Measurements from ENCODE around the gene DUOX1. TPM values are rescaled to one million over a fixed set of nuclear protein-coding genes. Genes with fewer than 3 reads are reported as not detected.

DUOX1 gene
- polyA plus RNA-seq, 1 donor from 2014 or later = 1.4 TPM

DNA sequence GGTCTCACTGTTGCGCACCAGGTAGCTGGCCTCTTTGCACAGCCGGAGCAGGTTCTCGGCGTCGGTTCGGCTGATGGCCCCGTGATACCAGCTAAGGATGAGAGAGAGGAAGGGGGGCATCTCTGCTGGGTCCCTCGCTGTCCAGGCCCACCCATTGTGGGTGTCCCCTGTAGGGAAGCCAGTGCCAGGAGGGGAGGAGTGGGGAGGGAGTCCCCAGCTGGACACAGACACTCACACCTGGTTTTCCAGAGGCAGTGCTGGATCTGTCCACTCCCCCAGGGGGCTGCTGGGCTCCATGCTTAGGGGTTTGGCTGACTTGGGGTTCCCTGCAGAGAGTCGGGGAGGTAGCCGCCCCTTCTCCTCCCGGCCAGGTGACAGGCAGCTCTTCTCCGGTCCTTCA is 42.1 kb downstream of the DUOX1 start:
- H3K27me3 Mint-ChIP-seq = no peaks in the 10 kb centered on the region
- no peak overlapping the region for H3K27ac Mint-ChIP-seq
- no peaks in the 10 kb centered on the region for H3K36me3 Mint-ChIP-seq
- peaks cover 7 to 11% (median 10%) of the 10 kb centered on the region in 3 donors for H3K4me1 Mint-ChIP-seq
- H3K4me3 Mint-ChIP-seq = no peak overlapping the region
- no peaks in the 10 kb centered on the region for H3K9me3 Mint-ChIP-seq

DNA sequence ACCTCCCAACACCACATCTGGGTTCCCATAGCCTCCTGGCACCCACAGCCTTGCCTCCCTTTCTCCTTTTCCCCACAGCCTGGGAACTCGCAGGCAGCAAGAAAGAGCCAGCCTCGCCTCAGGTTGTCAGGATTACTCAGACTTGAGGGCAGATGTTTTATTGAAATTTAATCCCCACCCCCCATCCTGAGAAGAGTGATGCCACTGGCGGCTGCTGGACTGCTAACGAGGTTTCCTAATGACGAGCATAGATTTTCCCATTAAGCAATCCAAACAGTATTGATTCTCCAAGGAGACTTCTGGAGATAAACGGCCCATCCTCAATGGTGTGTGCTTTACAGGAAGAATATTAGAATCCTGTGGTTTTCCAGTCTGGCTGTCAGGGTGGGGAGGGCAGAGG is 44.3 kb downstream of the DUOX1 start:
- H3K9me3 Mint-ChIP-seq = no peaks in the 10 kb centered on the region
- H3K4me1 Mint-ChIP-seq = peaks cover 5 to 11% (median 9%) of the 10 kb centered on the region in 3 donors
- no peak overlapping the region for H3K4me3 Mint-ChIP-seq

DNA sequence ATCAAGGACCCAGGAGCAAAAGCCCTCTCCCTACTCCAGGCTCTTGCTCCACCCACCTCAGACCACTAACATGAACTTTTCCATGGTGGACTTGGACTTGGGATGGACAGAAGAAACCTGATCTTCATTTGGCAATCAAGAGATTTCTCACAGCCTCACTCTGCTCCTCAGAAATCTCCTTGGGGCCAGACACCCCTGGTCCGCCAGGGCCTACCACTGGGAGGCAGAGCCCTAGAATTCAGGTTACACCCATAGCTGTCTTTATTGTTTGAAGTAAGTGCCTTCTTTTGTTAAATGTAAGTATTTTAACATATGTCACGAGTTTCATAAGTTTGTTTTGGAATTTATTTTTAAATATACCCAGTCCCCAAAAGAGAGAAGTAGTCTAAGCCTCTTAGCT is 44.8 kb downstream of the DUOX1 start:
- no peak overlapping the region for H3K4me3 Mint-ChIP-seq
- peaks cover 3 to 9% (median 7%) of the 10 kb centered on the region in 3 donors for H3K4me1 Mint-ChIP-seq
- H3K36me3 Mint-ChIP-seq = peaks cover 5% of the 10 kb centered on the region
- no peaks in the 10 kb centered on the region for H3K27me3 Mint-ChIP-seq
- H3K9me3 Mint-ChIP-seq = no peaks in the 10 kb centered on the region
- H3K27ac Mint-ChIP-seq = no peak overlapping the region

More for the DNA sequence above, 44.3 kb downstream of the DUOX1 start:
- H3K27me3 Mint-ChIP-seq = no peaks in the 10 kb centered on the region
- H3K27ac Mint-ChIP-seq = no peak overlapping the region
- peaks cover 5% of the 10 kb centered on the region for H3K36me3 Mint-ChIP-seq

DNA sequence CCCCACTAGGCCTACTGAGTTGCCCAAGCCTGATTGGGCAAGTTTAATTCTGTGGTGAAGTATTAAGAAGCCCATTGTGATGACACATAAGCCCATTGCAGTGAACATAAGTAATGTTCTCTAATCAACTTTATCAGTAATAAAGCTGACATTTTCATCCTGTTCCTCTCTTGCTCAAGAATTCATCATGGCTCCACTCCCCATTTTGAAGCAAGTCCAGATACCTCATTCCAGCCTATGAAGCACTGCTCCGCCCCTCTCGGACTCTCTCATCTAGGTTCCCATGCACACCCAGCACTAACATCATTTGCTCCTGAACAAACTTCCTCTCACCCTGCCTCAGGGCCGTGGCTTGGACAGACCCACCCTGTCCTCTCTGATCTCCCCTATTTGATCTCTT is 47.5 kb downstream of the DUOX1 start:
- peaks cover 0 to 1% (median 0%) of the 10 kb centered on the region in 3 donors for H3K9me3 Mint-ChIP-seq
- H3K4me1 Mint-ChIP-seq = peaks cover 0 to 4% (median 0%) of the 10 kb centered on the region in 3 donors
- H3K4me3 Mint-ChIP-seq = no peak overlapping the region
- H3K27ac Mint-ChIP-seq = no peak overlapping the region
- peaks cover 5% of the 10 kb centered on the region for H3K36me3 Mint-ChIP-seq
- H3K27me3 Mint-ChIP-seq = no peaks in the 10 kb centered on the region

DNA sequence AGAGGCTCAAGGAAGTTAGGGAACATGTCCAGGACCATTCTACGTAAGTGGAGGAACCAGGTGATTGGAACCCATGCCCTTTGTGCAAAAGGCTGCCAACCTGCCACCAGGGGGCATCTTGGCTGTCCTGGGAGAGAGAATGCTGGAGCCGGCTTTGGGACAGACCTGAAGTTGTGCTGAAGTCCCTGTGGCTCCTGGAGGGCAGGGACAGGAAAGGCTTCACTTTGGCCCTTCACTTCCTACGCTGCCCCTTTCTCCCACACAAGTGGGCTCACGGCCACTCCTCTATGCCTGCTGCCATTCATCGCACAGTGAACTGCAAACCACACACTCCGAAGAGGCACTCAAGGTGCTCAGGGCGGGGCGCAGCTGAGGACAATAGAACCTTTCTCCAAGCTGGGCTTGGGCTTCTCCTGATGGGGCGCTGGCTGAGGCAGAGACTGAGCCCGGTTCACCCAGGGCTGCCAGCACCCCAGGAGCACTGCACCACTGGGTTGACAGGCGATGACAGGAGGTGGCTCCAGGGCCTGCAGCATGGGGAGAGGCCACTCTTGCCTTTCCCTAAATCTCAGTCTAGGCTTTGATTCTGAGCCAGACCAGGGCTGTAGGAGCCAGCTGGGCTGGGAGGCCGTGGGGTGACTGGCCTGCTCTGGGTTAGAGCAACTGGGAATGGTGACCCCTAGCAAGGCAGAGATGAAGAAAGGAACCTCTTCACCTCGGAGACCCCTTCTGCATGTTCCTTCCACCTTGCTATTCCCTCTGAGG is 49.6 kb downstream of the DUOX1 start:
- Mint-ChIP-seq H3K4me1 (peaks cover 0 to 2% (median 0%) of the 10 kb centered on the region in 3 donors), H3K9me3 (peaks cover 0 to 1% (median 0%) of the 10 kb centered on the region in 3 donors), H3K27me3 (no peaks in the 10 kb centered on the region), H3K4me3 (no peak overlapping the region), H3K27ac (no peak overlapping the region), H3K36me3 (peaks cover 5% of the 10 kb centered on the region)

DNA sequence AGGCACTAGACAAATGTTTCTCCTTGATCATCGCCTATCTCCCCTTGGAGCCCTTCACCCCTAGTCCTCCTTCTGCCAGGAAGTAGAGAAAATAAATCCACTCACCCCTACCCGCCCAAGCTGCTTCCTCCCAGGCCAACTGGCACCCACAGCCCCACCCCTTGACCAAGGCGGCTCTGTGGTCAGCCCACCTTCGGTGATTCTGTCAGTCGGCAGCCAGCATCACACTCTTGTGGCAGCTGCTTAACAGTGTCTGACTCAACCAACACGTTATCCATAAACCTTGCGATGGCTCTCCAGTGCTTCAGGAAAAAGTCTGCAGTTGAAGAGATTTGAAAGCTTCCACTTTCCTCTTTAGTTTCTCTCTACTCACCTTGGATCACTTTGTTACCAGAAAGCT is 50.4 kb downstream of the DUOX1 start:
- Mint-ChIP-seq H3K27me3 (no peaks in the 10 kb centered on the region), H3K9me3 (peaks cover 0 to 1% (median 0%) of the 10 kb centered on the region in 3 donors), H3K4me1 (peaks cover 0 to 2% (median 0%) of the 10 kb centered on the region in 3 donors), H3K36me3 (peaks cover 5% of the 10 kb centered on the region), H3K4me3 (no peak overlapping the region), H3K27ac (no peak overlapping the region)

DNA sequence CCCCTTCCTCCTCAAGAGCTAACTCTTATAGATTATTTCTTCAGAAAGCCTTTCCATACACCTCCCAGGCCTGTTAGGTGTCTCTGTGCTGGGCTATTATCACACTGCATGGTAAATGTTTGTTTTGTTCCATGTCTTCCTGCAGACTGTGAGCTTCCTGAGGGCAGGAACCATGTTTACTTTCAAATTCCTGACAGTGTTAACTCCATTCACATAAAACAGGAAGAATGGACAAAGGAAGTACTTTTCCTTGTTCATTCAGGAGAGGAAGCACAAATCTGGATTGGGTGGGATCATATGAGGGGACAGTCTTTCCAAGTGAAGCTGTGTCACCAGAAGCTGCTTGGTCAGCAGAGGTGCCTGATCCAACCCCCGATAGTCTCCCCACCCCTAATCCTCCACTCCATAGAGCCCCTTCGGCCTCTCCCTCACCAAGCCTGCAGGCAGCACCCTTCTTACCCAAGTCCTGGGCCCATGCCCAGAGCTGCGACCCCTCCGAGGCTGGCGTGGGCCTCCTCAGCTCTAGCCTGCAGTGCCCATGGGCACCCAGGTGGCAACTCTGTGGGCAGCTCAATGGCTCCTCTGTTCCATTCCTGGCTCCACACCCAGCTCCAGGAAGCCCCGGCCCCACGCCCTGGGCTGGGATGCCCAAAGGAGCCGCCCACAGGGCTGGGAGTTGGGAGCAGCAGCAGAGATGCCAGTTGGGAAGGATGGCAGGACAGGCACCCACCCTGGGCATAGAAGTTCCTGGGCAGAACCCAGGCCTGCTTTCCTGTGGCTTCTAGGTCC is 51.0 kb downstream of the DUOX1 start:
- Mint-ChIP-seq H3K36me3 (peaks cover 5% of the 10 kb centered on the region), H3K4me3 (no peak overlapping the region), H3K9me3 (peaks cover 0 to 1% (median 0%) of the 10 kb centered on the region in 3 donors), H3K27me3 (no peaks in the 10 kb centered on the region), H3K4me1 (peaks cover 0 to 2% (median 0%) of the 10 kb centered on the region in 3 donors), H3K27ac (no peak overlapping the region)

DNA sequence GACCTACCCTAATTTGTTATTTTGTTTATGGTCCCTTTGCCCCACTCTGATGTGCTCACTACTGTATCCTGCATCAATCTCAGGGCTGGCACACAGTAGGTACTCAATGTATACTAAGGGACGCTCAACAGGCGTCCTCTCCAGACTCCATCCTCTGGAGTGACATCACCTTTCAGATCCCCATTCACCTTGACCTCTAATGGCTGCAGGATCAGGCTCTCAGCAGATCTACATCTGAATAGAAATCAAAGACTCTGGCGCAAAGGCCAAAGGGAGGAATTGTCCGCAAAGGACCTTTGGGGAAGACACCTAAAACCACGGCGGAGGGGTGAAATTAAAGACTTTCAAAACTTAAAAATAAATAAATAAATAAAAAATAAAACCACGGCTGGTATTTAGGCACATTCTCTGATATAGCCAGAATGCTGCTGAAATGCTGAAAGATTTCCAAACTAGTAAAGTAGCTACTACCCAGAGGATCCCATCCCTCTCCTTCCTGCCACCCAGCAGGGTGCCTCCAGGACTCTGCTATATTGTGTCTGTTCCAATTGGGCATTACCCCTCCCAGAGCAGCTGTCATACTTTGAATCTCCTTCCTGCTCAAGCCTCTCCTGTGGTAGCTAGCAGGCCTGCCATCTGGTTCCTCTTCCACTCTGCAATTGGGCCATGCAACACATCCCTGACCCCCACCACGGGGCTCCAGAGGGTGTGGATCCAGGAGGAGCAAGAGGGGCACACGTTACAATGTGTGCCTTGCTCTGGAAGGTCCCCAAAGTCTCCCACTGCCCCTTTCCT is 51.9 kb downstream of the DUOX1 start:
- no peak overlapping the region for H3K4me3 Mint-ChIP-seq
- peak overlapping the region in 1 of 3 donors; percentile 24 for H3K27ac Mint-ChIP-seq
- peaks cover 5% of the 10 kb centered on the region for H3K36me3 Mint-ChIP-seq
- H3K27me3 Mint-ChIP-seq = no peaks in the 10 kb centered on the region
- peaks cover 0 to 2% (median 0%) of the 10 kb centered on the region in 3 donors for H3K4me1 Mint-ChIP-seq
- H3K9me3 Mint-ChIP-seq = peaks cover 0 to 1% (median 0%) of the 10 kb centered on the region in 3 donors

DNA sequence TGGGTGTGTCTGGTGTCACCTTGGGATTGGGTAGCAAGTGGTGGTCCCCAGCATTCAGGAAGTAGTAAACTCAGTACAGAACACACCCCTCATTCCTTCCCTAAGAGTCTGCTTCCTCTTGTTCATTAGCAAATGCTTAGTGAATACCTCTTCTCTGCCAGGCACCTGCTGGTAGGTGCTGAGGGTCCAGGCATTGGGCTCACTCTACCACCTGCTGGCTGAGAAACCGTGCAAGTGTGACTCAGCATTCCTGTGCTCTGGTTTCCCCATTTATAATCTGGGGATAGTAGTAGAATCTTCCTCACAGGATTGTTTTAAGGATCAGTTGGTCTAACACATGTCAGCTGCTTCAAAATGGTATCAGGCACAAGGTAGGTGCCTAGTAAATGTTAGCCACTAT is 53.2 kb downstream of the DUOX1 start:
- Mint-ChIP-seq H3K27ac (no peak overlapping the region), H3K9me3 (peaks cover 0 to 1% (median 0%) of the 10 kb centered on the region in 3 donors)

DNA sequence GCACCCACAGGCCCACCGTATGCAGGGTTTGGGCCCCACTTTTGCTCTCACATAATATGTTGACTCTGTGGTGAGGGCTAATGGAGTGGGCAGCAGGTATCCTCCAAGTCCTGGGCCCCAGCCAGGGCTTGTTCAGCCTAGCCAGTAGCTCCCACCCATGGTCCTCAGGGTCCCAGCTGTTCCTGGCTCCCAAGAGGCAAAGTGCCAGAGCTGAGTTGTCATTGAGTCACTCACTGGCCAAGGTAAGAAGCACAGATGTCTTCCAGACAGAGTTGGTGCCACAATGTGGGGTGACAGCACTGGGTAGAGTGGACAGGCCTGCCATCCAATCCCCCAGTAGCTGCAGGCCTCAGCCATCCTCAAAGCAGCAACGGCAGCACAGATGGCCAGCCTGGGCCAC is 53.7 kb downstream of the DUOX1 start:
- peaks cover 0 to 1% (median 0%) of the 10 kb centered on the region in 3 donors for H3K9me3 Mint-ChIP-seq
- H3K4me1 Mint-ChIP-seq = peaks cover 3 to 8% (median 5%) of the 10 kb centered on the region in 3 donors
- no peak overlapping the region for H3K27ac Mint-ChIP-seq
- no peak overlapping the region for H3K4me3 Mint-ChIP-seq
- peaks cover 3% of the 10 kb centered on the region for H3K27me3 Mint-ChIP-seq
- H3K36me3 Mint-ChIP-seq = no peaks in the 10 kb centered on the region

More for the DNA sequence above, 53.2 kb downstream of the DUOX1 start:
- no peaks in the 10 kb centered on the region for H3K36me3 Mint-ChIP-seq
- no peak overlapping the region for H3K4me3 Mint-ChIP-seq
- H3K27me3 Mint-ChIP-seq = no peaks in the 10 kb centered on the region
- peaks cover 0 to 5% (median 1%) of the 10 kb centered on the region in 3 donors for H3K4me1 Mint-ChIP-seq

DNA sequence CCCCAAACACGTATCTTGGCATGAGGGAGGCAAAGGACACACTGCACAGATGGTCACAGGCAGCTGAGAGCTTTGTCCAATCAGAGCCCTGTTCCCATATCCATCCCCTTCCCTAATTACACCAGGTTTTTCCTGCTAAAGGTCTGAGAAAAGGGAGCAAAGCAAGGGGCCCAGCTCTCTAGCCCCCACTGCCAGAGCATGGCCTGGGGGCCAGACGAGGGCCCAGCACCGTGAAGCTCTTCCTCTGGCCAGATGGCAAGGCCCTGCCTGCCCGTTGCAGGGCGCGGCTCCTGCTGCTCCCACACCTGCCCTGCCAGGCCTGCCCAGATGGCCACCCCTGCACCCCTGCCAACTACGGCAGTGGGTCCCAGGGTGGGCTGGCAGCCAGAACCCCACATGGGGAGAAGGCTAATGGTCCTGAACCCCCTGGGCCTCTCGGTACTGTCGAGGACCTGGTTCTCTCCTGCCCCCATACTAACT is 54.8 kb downstream of the DUOX1 start:
- Mint-ChIP-seq H3K27me3 (peaks cover 4% of the 10 kb centered on the region), H3K4me1 (peaks cover 5 to 10% (median 8%) of the 10 kb centered on the region in 3 donors), H3K27ac (no peak overlapping the region), H3K9me3 (peaks cover 0 to 1% (median 0%) of the 10 kb centered on the region in 3 donors), H3K4me3 (peak overlapping the region in 1 of 4 donors; percentile 88), H3K36me3 (no peaks in the 10 kb centered on the region)

DNA sequence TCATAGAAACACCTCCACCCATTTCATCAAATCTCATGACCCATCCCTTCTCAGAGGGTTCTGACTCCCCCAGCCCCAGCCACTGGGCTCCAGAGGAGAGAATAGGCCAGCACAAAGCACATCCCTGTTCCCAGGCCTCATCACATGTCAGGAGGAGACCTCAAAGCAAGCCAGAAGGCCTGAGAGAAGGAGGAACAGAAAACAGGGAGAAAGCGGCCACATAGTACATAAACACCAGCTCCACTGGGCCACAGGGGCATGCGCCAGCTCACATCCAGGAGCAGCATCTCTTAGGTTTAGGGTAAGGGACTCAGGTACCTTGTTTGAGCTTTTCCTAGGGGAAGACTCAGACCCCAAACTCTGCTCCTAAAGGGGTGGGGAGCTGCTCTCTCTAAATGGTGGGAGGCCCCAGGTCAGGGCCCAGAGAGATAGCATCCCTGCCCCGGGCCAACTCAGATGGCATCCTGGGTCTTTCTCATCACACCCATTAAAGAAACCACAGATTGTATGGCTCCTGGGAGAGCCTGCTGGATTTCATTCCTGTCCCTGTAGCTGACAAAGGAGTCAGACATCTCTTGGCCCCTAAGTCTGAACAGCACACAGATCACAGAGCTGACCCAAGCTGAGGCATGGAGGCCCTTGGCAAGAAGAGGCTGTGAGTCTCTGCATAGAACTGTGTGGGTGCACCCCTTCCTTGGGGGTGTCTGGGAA is 55.4 kb downstream of the DUOX1 start:
- H3K27me3 Mint-ChIP-seq = peaks cover 4% of the 10 kb centered on the region
- peak overlapping the region; percentile 28 to 65 (median 38) for H3K27ac Mint-ChIP-seq
- H3K9me3 Mint-ChIP-seq = no peaks in the 10 kb centered on the region
- peaks cover 5 to 10% (median 8%) of the 10 kb centered on the region in 3 donors for H3K4me1 Mint-ChIP-seq
- H3K36me3 Mint-ChIP-seq = no peaks in the 10 kb centered on the region
- peak overlapping the region in 1 of 4 donors; percentile 88 for H3K4me3 Mint-ChIP-seq

DNA sequence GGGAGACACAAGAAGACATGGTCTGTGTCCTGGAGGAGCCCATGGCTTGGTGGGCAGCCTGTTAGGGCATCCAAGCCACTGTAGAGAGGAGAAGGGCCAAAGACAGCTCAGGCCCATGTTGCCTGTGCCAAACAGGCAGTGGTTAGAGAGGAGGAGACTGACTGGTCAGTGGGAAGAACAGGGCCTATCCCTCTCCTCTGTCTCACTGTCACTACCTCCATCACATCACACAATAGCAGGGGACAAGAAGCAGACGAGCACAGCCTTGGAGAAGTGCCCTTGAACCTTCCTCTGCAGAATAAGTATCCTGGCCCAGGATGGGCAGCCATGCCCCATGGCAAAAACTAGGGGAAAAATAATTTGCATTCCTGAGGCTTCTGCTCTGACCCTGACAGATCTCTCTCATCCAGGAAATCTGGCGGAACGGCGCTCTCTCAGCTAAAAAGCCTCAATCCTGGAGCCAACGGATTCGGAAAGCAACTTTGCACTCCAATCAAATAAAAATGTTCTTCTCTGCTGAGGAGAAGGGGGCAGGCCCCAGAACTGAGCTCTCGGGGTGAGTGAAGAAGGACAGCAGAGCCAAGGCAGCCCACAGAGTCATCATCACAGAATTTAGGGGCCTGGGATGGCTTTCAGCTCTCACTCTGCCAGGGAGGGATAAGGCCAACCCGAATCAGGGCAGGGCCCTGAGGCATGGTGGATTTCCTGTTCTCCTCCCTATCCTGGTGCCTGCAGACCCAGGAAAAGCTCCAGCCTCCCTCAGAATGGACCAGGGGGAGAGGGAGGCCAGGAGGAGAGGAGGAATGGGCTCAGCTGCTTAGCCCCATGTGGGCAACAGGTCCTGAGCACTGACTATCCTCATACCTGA is 56.3 kb downstream of the DUOX1 start:
- Mint-ChIP-seq H3K36me3 (no peaks in the 10 kb centered on the region), H3K9me3 (no peaks in the 10 kb centered on the region), H3K4me1 (peaks cover 5 to 12% (median 8%) of the 10 kb centered on the region in 3 donors), H3K27me3 (peaks cover 4% of the 10 kb centered on the region), H3K27ac (peak overlapping the region; percentile 60 to 65 (median 64)), H3K4me3 (peak overlapping the region; percentile 70 to 91 (median 82))

All from IgD-negative memory B cell (primary cell).